GM19372 (cell line): ENCODE results near the gene PCDHGB6.
"Not testable (repeated sequence)": the region's sequence is repeated elsewhere in the genome, so short reads cannot be mapped to it uniquely, and the experiment has no call there.

Source experiments
- ATAC-seq: cut with Tn5 transposase; IDR thresholded peaks from one replicate; pipeline ENCODE4 v1.9.1; 2021; ENCODE audit warnings: mild to moderate bottlenecking, low read depth, moderate library complexity; ENCODE audit not compliant: unreplicated experiment

The PCDHGB6 gene

DNA sequence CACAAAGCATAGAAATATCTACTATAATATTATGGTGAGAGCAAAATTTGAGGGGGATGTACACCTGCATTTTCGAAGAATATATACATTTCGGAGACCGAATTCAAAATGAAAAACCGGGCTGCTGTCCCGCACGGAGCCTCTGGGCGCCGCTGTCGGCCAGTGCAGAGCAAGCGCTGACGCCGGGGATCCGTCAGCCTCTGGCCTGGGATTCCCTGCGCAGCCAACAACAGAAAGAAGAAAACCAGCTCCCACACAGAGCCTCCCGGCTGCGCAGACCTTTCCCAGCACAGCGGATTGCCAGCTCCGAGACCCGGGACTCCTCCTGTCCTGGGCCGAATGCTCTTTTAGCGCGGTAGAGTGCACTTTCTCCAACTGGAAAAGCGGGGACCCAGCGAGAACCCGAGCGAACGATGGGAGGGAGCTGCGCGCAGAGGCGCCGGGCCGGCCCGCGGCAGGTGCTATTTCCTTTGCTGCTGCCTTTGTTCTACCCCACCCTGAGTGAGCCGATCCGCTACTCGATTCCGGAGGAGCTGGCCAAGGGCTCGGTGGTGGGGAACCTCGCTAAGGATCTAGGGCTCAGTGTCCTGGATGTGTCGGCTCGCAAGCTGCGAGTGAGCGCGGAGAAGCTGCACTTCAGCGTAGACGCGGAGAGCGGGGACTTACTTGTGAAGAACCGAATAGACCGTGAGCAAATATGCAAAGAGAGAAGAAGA lies at the start of gene PCDHGB6:
Gene PCDHGB6 (plus strand): TSS at position 232 of the 716 bp plus-strand sequence. CDS start 182 bp downstream, at position 414.
- ATAC-seq = not testable (repeated sequence)

GRCh38 chr5:141359790-141360426 lies 47.9 kb upstream of the PCDHGB6 start, which contains the start of gene PCDHGB2:
PCDHGB2 (plus strand) TSS chr5:141359994; CDS start chr5:141360136, 142 bp downstream.
- no peak for ATAC-seq

- ATAC-seq = no peak
Measured at GRCh38 chr5:141360685-141361084, 47.1 kb upstream of the PCDHGB6 start.

- no peak for ATAC-seq
Measured at GRCh38 chr5:141362719-141363118, 45.1 kb upstream of the PCDHGB6 start.

DNA sequence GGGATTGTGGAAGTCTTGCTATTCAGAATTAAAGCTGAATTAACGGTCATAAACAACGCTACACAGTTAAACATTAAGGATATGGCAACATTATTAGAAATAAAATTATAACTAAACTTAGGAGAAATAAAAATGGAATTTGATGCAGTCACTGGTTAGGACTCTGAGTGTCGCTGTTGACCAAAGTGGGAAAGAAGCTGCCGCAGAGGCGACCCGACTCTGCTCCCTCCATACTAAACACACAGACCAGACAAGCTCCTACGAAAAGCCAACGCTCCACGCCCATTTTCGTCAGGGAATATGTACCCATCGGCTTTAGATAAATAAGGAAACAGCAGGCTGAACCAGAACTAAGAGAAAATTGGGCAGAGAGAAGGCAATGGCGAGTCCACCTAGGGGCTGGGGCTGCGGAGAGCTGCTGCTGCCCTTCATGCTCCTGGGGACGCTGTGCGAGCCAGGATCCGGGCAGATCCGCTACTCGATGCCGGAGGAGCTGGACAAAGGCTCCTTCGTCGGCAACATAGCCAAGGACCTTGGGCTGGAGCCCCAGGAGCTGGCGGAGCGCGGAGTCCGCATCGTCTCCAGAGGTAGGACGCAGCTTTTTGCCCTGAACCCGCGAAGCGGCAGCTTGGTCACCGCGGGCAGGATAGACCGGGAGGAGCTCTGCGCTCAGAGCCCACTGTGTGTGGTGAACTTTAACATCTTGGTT lies 43.7 kb upstream of the PCDHGB6 start, which contains the start of gene PCDHGA5:
Gene PCDHGA5 (plus strand): TSS at position 211 of the 709 bp plus-strand sequence. CDS start 169 bp downstream, at position 380.
- no peak for ATAC-seq

GRCh38 chr5:141366016-141366896 lies 41.6 kb upstream of the PCDHGB6 start:
- ATAC-seq = no peak

DNA sequence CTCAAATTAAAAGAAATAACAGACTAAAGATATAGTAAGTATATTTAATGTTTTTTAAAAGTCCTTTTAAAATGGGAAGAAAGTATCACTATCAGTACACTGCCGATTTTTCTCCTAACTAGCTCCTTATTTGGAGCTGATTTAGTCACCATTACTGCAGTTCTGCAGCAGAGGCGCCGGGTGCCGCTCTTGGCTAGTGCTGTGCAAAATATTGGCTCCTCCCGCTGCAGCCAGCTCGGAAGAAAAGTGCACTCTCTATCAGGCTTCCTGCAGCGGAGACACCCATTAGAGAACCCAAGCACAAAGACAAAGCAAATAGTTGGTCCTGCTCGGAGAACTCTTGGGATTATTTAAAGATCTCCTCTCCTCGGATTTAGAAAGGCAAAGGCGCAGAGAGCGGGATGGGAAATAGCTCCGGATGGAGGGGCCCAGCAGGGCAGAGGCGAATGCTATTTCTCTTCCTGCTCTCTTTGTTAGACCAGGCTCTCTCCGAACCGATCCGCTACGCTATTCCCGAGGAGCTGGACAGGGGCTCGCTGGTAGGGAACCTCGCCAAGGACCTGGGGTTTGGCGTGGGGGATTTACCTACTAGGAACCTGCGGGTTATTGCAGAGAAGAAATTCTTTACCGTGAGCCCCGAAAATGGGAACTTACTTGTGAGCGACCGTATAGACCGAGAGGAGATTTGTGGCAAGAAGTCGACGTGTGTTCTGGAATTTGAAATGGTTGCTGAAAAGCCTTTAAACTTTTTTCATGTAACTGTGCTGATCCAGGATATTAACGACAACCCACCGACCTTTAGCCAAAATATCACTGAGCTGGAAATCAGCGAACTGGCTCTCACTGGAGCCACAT lies 37.6 kb upstream of the PCDHGB6 start, which contains the start of gene PCDHGB3:
Gene PCDHGB3 (plus strand): TSS at position 249 of the 855 bp plus-strand sequence. CDS start 153 bp downstream, at position 402.
- no peak for ATAC-seq

- ATAC-seq = no peak
Measured at GRCh38 chr5:141371572-141372475, 36.0 kb upstream of the PCDHGB6 start.

DNA sequence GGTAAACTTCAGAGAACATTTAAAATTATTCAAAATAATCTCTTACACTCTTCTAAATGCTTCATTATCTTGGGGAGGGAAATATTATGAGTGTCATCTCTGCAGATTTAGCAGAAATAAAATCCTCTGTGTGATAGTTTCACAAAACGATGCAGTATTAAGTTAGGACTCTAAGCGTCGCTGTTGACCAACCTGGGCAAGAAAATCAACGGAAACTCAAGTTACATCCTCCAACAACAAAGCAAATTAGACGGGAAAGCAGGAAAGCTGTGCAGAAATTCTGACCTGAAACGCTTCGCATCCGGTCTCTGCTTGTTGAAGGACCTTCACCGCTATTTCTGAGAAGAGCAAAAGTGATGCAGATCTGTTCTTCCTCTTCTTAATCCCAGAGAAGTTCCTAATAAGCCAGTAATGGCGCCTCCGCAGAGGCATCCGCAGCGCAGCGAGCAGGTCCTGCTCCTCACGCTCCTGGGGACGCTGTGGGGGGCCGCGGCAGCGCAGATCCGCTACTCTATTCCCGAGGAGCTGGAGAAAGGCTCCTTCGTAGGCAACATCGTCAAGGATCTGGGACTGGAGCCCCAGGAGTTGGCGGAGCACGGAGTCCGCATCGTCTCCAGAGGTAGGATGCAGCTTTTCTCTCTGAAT lies 34.0 kb upstream of the PCDHGB6 start, which contains the start of gene PCDHGA6:
Gene PCDHGA6 (plus strand): TSS at position 219 of the 645 bp plus-strand sequence. CDS start 193 bp downstream, at position 412.
- ATAC-seq = no peak

DNA sequence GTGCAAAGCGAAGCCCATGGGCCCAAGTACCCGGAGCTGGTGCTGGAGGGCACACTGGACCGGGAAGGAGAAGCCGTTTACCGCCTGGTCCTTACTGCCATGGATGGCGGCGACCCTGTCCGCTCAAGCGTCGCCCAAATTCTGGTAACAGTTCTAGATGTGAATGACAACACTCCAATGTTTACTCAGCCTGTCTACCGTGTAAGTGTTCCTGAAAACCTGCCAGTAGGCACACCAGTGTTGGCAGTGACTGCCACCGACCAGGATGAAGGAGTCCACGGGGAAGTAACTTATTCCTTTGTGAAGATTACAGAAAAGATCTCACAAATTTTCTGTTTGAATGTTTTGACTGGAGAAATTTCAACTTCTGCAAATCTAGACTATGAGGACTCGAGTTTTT lies 33.2 kb upstream of the PCDHGB6 start:
- ATAC-seq = no peak

- not testable (repeated sequence) for ATAC-seq
Measured at GRCh38 chr5:141375444-141376155, 32.2 kb upstream of the PCDHGB6 start.

GRCh38 chr5:141382469-141383294 lies 25.1 kb upstream of the PCDHGB6 start, which contains the start of gene PCDHGA7:
PCDHGA7 (plus strand) TSS chr5:141382742; CDS start chr5:141382900, 158 bp downstream.
- no peak for ATAC-seq

GRCh38 chr5:141383345-141383744 lies 24.5 kb upstream of the PCDHGB6 start:
- ATAC-seq = no peak

GRCh38 chr5:141384471-141385267 lies 23.2 kb upstream of the PCDHGB6 start:
- no peak for ATAC-seq
